WTC11 (cell line): ENCODE measurements around the gene FAM181A. TPM values are rescaled to one million over a fixed set of nuclear protein-coding genes. Genes with fewer than 3 reads are reported as not detected.

Source experiments
- ATAC-seq: fragments of 200-7000 bp; cut with Tn5 transposase; 2 replicates; pipeline ENCODE4 v1.10.0; 2021; ENCODE audit warnings: mild to moderate bottlenecking, moderate library complexity
- CTCF ChIA-PET: fragments of 300-600 bp; sonication (Branson Sonifier 250); formaldehyde crosslinking; loops from one replicate; lab custom pipeline; 2021; ENCODE audit warnings: antibody characterized with exemption; lab: Charles Lee
- POLR2A ChIA-PET: fragments of 350-600 bp; sonication (Branson Sonifier 250); formaldehyde crosslinking; loops from one replicate; lab custom pipeline; 2021; ENCODE audit warnings: antibody characterized with exemption; lab: Charles Lee
- DNase-seq: peaks from one replicate; pipeline ENCODE4 v3.0.0; 2021; ENCODE audit warnings: low spot score
- H3K27ac Mint-ChIP-seq: 2 replicates; pipeline ENCODE4 v1.8.0; 2021; ENCODE audit warnings: mixed read lengths
- H3K27me3 Mint-ChIP-seq: 2 replicates; pipeline ENCODE4 v1.8.0; 2021; ENCODE audit warnings: low read depth, mild to moderate bottlenecking, moderate library complexity, mixed read lengths
- H3K36me3 Mint-ChIP-seq: 2 replicates; pipeline ENCODE4 v1.8.0; 2021; ENCODE audit warnings: mixed read lengths
- H3K4me1 Mint-ChIP-seq: 2 replicates; pipeline ENCODE4 v1.8.0; 2022; ENCODE audit warnings: mixed read lengths
- H3K4me3 Mint-ChIP-seq: 2 replicates; pipeline ENCODE4 v1.8.0; 2021; ENCODE audit warnings: mild to moderate bottlenecking, moderate library complexity, mixed read lengths
- H3K9me3 Mint-ChIP-seq: 2 replicates; pipeline ENCODE4 v1.8.0; 2021; ENCODE audit warnings: mixed read lengths
- ATF1 ChIP-seq: sonication (generic); formaldehyde crosslinking; IDR thresholded peaks from 2 replicates; pipeline ENCODE4 v1.8.1; 2023; ENCODE audit warnings: mild to moderate bottlenecking, moderate library complexity, missing genetic modification reagents
- CREB1 ChIP-seq: sonication (generic); formaldehyde crosslinking; IDR thresholded peaks from 2 replicates; pipeline ENCODE4 v1.8.0; 2023; ENCODE audit warnings: mild to moderate bottlenecking, missing genetic modification reagents
- CREM ChIP-seq: sonication (generic); formaldehyde crosslinking; IDR thresholded peaks from 2 replicates; pipeline ENCODE4 v1.8.1; 2022; ENCODE audit warnings: mild to moderate bottlenecking, missing genetic modification reagents, moderate library complexity
- EMX1 ChIP-seq: fragments of 250-450 bp; sonication (Bioruptor Pico); IDR thresholded peaks from 2 replicates; pipeline ENCODE4 v1.8.0; 2021; ENCODE audit warnings: mild to moderate bottlenecking
- GTF2I ChIP-seq: fragments of 250-450 bp; sonication (Bioruptor Pico); conservative IDR thresholded peaks from 2 replicates; pipeline ENCODE4 v1.4.0; 2021; ENCODE audit warnings: mild to moderate bottlenecking
- HMGXB4 ChIP-seq: sonication (generic); formaldehyde crosslinking; IDR thresholded peaks from 2 replicates; pipeline ENCODE4 v1.8.1; 2023; ENCODE audit warnings: mild to moderate bottlenecking, moderate library complexity, missing genetic modification reagents
- JAZF1 ChIP-seq: fragments of 250-450 bp; sonication (Bioruptor Pico); IDR thresholded peaks from 2 replicates; pipeline ENCODE4 v1.9.0; 2021; ENCODE audit warnings: moderate library complexity, mild to moderate bottlenecking, inconsistent platforms
- JUN ChIP-seq: sonication (generic); formaldehyde crosslinking; IDR thresholded peaks from 2 replicates; pipeline ENCODE4 v1.8.0; 2023; ENCODE audit warnings: mild to moderate bottlenecking, missing genetic modification reagents
- NFYB ChIP-seq: sonication (generic); formaldehyde crosslinking; conservative IDR thresholded peaks from 2 replicates; pipeline ENCODE4 v1.8.0; 2022; ENCODE audit warnings: low read depth, missing genetic modification reagents
- NR1H2 ChIP-seq: sonication (generic); formaldehyde crosslinking; IDR thresholded peaks from 2 replicates; pipeline ENCODE4 v1.9.0; 2021; ENCODE audit warnings: mild to moderate bottlenecking, moderate library complexity, missing genetic modification reagents
- OVOL2 ChIP-seq: fragments of 250-450 bp; sonication (Bioruptor Pico); IDR thresholded peaks from 2 replicates; pipeline ENCODE4 v1.9.0; 2021; ENCODE audit warnings: mild to moderate bottlenecking, borderline replicate concordance
- SMAD4 ChIP-seq: sonication (generic); formaldehyde crosslinking; IDR thresholded peaks from 2 replicates; pipeline ENCODE4 v1.8.0; 2022; ENCODE audit warnings: mild to moderate bottlenecking, missing genetic modification reagents
- TEAD1 ChIP-seq: sonication (generic); formaldehyde crosslinking; IDR thresholded peaks from 2 replicates; pipeline ENCODE4 v1.8.0; 2022; ENCODE audit warnings: mild to moderate bottlenecking, missing genetic modification reagents
- ZNF121 ChIP-seq: sonication (generic); formaldehyde crosslinking; IDR thresholded peaks from 2 replicates; pipeline ENCODE4 v1.8.0; 2023; ENCODE audit warnings: missing genetic modification reagents
- ZNF671 ChIP-seq: fragments of 250-450 bp; sonication (Bioruptor Pico); IDR thresholded peaks from 2 replicates; pipeline ENCODE4 v1.8.0; 2021; ENCODE audit warnings: mild to moderate bottlenecking
- ZSCAN18 ChIP-seq: fragments of 250-450 bp; sonication (Bioruptor Pico); IDR thresholded peaks from 2 replicates; pipeline ENCODE4 v2.1.2; 2022; ENCODE audit warnings: mild to moderate bottlenecking, moderate library complexity
- total RNA-seq: library from RNA; stranded (reverse); gene quantifications from 3 replicates; pipeline ENCODE4 v1.2.3, GENCODE V29; 2021
- TF ChIP-seq, protein P1 (sequence below): sonication (generic); formaldehyde crosslinking; IDR thresholded peaks from 2 replicates; pipeline ENCODE4 v1.8.0; 2022; ENCODE audit warnings: missing genetic modification reagents
- TF ChIP-seq, protein P2 (sequence below): sonication (generic); formaldehyde crosslinking; IDR thresholded peaks from 2 replicates; pipeline ENCODE4 v1.8.0; 2023; ENCODE audit warnings: missing genetic modification reagents
- TF ChIP-seq, protein P3 (sequence below): sonication (generic); formaldehyde crosslinking; IDR thresholded peaks from 2 replicates; pipeline ENCODE4 v1.8.1; 2022; ENCODE audit warnings: missing genetic modification reagents, borderline replicate concordance

The FAM181A gene
- total RNA-seq, 1 experiment from 2014 or later, result not detected

DNA sequence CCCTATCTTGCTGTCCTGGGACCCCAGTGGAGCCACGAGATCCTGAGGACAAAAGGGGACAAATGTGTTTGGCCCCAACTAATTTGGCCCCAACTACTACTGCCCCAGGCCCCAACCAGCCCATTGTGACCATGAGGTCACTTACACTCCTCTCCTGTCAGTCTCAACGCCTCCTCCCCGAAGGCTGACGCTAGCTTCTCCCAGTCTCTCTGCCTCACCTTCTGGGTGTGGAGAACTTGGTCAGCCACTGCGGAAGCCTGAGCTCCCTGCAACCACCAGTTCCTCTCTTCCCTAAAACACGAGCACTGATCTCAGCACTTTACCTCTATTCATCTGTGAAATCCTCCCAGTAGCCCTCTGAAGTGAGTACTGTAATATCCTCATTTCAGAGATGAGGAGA lies 13.3 kb downstream of the FAM181A start:
- DNase-seq (no peak), ATAC-seq (no peak)
- CTCF ChIA-PET, result interaction anchor here (0.6 to 7.1 kb wide), 40 partner anchors 9 to 827 kb away, joined by 3 to 230 read pairs (median 16); partner anchors contain the start of genes ASB2, CCDC197, DDX24 and FAM181A
- no peak overlapping the region for H3K27ac Mint-ChIP-seq
- no peaks in the 10 kb centered on the region for H3K36me3 Mint-ChIP-seq
- no peak overlapping the region for H3K4me3 Mint-ChIP-seq
- H3K27me3 Mint-ChIP-seq, result peaks cover 30% of the 10 kb centered on the region
- peaks cover 10% of the 10 kb centered on the region for H3K4me1 Mint-ChIP-seq
- no peak for TF ChIP-seq NR1H2 (CRISPR knock-in tag)
- no peak for TF ChIP-seq GTF2I (CRISPR knock-in tag)
- no peak for TF ChIP-seq TEAD1 (CRISPR knock-in tag)
- TF ChIP-seq OVOL2 (CRISPR knock-in tag), result no peak
- no peak for TF ChIP-seq JUN
- TF ChIP-seq CREB1 (CRISPR knock-in tag), result no peak
- TF ChIP-seq ATF1 (CRISPR knock-in tag), result no peak
- TF ChIP-seq, protein P1, sequence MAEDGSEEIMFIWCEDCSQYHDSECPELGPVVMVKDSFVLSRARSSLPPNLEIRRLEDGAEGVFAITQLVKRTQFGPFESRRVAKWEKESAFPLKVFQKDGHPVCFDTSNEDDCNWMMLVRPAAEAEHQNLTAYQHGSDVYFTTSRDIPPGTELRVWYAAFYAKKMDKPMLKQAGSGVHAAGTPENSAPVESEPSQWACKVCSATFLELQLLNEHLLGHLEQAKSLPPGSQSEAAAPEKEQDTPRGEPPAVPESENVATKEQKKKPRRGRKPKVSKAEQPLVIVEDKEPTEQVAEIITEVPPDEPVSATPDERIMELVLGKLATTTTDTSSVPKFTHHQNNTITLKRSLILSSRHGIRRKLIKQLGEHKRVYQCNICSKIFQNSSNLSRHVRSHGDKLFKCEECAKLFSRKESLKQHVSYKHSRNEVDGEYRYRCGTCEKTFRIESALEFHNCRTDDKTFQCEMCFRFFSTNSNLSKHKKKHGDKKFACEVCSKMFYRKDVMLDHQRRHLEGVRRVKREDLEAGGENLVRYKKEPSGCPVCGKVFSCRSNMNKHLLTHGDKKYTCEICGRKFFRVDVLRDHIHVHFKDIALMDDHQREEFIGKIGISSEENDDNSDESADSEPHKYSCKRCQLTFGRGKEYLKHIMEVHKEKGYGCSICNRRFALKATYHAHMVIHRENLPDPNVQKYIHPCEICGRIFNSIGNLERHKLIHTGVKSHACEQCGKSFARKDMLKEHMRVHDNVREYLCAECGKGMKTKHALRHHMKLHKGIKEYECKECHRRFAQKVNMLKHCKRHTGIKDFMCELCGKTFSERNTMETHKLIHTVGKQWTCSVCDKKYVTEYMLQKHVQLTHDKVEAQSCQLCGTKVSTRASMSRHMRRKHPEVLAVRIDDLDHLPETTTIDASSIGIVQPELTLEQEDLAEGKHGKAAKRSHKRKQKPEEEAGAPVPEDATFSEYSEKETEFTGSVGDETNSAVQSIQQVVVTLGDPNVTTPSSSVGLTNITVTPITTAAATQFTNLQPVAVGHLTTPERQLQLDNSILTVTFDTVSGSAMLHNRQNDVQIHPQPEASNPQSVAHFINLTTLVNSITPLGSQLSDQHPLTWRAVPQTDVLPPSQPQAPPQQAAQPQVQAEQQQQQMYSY (CRISPR knock-in tag), result no peak
- TF ChIP-seq ZSCAN18, result no peak
- TF ChIP-seq SMAD4 (CRISPR knock-in tag), result no peak
- POLR2A ChIA-PET, result no interaction called here
- H3K9me3 Mint-ChIP-seq, result no peaks in the 10 kb centered on the region

DNA sequence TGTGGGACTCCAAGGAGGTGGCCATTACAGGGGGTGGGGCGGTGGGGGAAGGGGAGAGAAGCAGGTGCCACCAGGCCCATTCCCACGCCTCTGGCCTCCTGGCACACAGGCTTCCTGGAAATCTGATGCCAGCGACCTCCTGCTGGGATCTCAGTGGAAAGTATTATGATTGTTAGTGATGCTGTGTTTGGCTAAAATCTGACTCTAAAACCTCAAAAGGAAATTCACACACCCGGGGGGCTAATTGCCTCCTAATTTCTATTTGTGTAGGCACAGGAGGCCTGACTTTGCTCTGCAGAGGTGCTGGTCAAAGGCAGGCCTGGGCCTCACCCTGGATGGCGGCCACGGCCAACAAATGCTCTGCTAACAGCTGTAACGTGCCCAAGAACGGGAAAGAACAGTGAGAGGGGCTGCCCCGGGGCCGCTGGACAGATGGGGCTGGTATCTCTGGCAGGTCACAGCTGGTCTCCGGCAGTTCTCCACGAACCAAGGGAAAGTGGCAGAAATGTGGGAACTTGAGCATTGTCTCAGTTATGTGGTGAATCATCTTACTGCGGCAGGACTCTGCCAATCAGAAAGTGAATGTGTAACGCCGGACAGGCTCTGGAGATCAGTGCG lies 14.3 kb downstream of the FAM181A start:
- H3K4me1 Mint-ChIP-seq, result peaks cover 8% of the 10 kb centered on the region
- H3K4me3 Mint-ChIP-seq, result no peak overlapping the region
- peaks cover 30% of the 10 kb centered on the region for H3K27me3 Mint-ChIP-seq
- TF ChIP-seq, protein P2, sequence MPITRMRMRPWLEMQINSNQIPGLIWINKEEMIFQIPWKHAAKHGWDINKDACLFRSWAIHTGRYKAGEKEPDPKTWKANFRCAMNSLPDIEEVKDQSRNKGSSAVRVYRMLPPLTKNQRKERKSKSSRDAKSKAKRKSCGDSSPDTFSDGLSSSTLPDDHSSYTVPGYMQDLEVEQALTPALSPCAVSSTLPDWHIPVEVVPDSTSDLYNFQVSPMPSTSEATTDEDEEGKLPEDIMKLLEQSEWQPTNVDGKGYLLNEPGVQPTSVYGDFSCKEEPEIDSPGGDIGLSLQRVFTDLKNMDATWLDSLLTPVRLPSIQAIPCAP (CRISPR knock-in tag), result no peak
- TF ChIP-seq TEAD1 (CRISPR knock-in tag) (no peak), EMX1 (CRISPR knock-in tag) (no peak), JUN (no peak), NFYB (no peak), CREM (CRISPR knock-in tag) (no peak), ZNF671 (CRISPR knock-in tag) (no peak), HMGXB4 (CRISPR knock-in tag) (no peak), OVOL2 (CRISPR knock-in tag) (no peak), ZNF121 (CRISPR knock-in tag) (no peak), JAZF1 (CRISPR knock-in tag) (no peak)
- TF ChIP-seq, protein P3, sequence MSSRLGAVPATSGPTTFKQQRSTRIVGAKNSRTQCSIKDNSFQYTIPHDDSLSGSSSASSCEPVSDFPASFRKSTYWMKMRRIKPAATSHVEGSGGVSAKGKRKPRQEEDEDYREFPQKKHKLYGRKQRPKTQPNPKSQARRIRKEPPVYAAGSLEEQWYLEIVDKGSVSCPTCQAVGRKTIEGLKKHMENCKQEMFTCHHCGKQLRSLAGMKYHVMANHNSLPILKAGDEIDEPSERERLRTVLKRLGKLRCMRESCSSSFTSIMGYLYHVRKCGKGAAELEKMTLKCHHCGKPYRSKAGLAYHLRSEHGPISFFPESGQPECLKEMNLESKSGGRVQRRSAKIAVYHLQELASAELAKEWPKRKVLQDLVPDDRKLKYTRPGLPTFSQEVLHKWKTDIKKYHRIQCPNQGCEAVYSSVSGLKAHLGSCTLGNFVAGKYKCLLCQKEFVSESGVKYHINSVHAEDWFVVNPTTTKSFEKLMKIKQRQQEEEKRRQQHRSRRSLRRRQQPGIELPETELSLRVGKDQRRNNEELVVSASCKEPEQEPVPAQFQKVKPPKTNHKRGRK (CRISPR knock-in tag), result no peak
- TF ChIP-seq, all 79 proteins: peak for 0
- H3K9me3 Mint-ChIP-seq, result no peaks in the 10 kb centered on the region
- DNase-seq (no peak), ATAC-seq (no peak)
- no peak overlapping the region for H3K27ac Mint-ChIP-seq
- CTCF ChIA-PET, result interaction anchor here (0.7 to 7.1 kb wide), 7 partner anchors 10 to 76 kb away, joined by 3 to 230 read pairs (median 52); partner anchors contain the start of gene CCDC197
- H3K36me3 Mint-ChIP-seq, result no peaks in the 10 kb centered on the region
- POLR2A ChIA-PET, result interaction anchor here (1.1 kb wide), 1 partner anchor 77 kb away, joined by 3 read pairs; no protein-coding TSS in a partner anchor
